ENCODE measurements around the gene ANO9. TPM values are rescaled to one million over a fixed set of nuclear protein-coding genes. Genes with fewer than 3 reads are reported as not detected.

Gene ANO9
- total RNA-seq, 3 donors from 2014 or later (not counting 1 experiment from before 2014, with no cell fraction given), result 15.1 to 21.3 (median 15.1) TPM

DNA sequence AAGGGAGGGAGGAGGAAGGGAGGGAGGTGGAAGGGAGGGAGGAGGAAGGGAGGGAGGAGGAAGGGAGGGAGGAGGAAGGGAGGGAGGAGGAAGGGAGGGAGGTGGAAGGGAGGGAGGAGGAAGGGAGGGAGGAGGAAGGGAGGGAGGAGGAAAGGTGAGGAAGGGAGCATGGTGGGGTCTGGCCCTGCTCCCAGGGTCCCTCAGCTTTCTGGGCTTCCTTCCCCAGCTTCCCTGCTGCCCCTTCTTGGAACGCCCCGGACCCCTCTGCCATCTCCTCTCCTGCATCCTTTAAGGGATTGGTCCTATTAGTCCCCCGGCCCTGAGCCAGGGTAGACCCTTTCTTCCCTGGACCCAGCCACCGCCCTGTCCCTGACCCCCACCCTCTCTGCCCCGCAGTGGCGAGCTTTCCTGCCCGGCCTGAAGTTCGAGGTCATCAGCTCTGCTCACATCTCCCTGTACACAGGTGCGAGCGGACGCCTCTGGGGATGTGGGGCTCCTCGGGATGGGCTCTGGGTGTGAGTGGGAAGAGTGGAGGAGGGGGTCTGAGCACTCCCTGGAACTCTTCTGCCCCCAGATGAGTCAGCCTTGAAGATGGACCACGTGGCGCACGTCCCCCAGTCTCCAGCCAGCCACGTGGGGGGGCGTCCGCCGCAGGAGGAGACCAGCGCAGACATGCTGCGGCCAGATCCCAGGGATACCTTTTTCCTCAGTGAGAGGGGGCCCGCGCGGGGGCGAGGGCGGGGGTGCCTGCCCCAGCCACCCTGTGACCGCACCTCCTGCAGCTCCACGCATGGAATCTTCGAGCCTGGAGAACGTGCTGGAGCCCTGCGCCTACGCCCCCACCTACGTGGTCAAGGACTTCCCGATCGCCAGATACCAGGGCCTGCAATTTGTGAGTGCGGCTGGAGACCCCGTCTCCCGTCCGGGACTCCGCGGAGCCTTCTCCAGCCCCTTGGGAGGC, 66.5 kb downstream of the ANO9 start:
- DNase-seq, result no peak
- Mint-ChIP-seq H3K4me3 (no peak overlapping the region), H3K9me3 (no peaks in the 10 kb centered on the region), H3K27me3 (ENCODE audit: low read depth in 2 of 2) (peaks cover 11 to 13% of the 10 kb centered on the region in 2 donors), H3K36me3 (no peaks in the 10 kb centered on the region), H3K27ac (no peak overlapping the region), H3K4me1 (peaks cover 0 to 19% of the 10 kb centered on the region in 2 donors)
- no peaks in the 10 kb centered on the region for H3K9me3 ChIP-seq (ENCODE audit: control insufficient read depth, insufficient read depth, low read length)
- H3K36me3 ChIP-seq (ENCODE audit: control insufficient read depth, insufficient read depth, low read length), result no peaks in the 10 kb centered on the region
- intact Hi-C loops (cut with micrococcal nuclease), result no loop called here
- ATAC-seq, result no peak
- no peak overlapping the region for H3K4me3 ChIP-seq (ENCODE audit: low read length)
- TF ChIP-seq, protein P1, sequence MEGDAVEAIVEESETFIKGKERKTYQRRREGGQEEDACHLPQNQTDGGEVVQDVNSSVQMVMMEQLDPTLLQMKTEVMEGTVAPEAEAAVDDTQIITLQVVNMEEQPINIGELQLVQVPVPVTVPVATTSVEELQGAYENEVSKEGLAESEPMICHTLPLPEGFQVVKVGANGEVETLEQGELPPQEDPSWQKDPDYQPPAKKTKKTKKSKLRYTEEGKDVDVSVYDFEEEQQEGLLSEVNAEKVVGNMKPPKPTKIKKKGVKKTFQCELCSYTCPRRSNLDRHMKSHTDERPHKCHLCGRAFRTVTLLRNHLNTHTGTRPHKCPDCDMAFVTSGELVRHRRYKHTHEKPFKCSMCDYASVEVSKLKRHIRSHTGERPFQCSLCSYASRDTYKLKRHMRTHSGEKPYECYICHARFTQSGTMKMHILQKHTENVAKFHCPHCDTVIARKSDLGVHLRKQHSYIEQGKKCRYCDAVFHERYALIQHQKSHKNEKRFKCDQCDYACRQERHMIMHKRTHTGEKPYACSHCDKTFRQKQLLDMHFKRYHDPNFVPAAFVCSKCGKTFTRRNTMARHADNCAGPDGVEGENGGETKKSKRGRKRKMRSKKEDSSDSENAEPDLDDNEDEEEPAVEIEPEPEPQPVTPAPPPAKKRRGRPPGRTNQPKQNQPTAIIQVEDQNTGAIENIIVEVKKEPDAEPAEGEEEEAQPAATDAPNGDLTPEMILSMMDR (IDR thresholded peaks at IDR 0.05), result no peak
- WGBS (ENCODE audit: insufficient coverage), result 92% methylated on average over 41 of the region's 41 CpGs
- H3K27ac ChIP-seq (ENCODE audit: low read length), result no peak overlapping the region
- H3K4me1 ChIP-seq (ENCODE audit: control insufficient read depth, insufficient read depth, low read length), result no peaks in the 10 kb centered on the region
- H3K27me3 ChIP-seq (ENCODE audit: control insufficient read depth, insufficient read depth, low read length), result peaks cover 4% of the 10 kb centered on the region

DNA sequence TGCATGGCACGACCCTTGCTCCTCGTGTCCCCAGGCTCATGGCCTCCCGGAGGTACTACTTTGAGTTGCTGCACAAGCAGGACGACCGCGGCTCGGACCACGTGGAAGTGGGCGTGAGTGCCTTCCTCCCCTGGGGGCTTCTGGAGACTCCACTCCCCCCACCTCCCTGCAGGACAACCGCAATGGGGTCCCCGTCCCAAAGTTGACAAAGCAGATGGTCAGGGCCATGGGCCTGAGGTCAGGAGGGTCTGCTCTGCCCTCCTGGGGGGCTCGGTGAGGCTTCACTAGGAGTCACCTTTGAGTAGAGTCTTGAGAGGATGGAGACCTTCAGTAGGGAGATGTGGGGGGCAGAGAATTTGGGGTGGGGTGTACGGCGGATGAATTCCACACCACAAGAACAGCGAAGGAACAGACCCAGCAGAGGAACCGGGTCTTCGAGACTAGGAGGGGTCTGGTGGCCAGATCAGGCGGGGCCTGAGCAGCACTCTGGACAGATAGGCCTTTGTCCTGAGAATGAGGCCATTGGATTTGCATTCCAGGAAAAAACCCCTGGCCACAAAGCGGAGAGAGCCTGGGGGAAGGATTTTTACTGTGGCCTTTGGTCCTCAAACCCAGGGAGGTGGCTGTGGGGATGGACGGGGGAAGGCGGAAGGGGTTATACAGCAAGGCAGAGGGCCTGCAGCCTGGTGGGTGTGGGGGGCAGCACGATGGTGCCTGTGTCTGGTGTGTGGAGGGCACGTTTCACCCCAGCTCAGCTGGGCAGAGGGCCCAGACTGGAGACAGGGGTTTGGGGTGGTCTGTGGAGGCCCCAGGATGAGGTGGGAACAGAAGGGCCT, 67.9 kb downstream of the ANO9 start:
- TF ChIP-seq, protein P1 (IDR thresholded peaks at IDR 0.05), result no peak
- Mint-ChIP-seq H3K4me3 (no peak overlapping the region), H3K36me3 (no peaks in the 10 kb centered on the region), H3K27me3 (ENCODE audit: low read depth in 2 of 2) (peaks cover 11 to 17% of the 10 kb centered on the region in 2 donors), H3K9me3 (no peaks in the 10 kb centered on the region), H3K27ac (peak overlapping the region; percentile 18 to 79), H3K4me1 (peaks cover 0 to 19% of the 10 kb centered on the region in 2 donors)
- 96% methylated on average over 23 of the region's 23 CpGs for WGBS (ENCODE audit: insufficient coverage)
- Histone ChIP-seq H3K9me3 (ENCODE audit: control insufficient read depth, insufficient read depth, low read length) (no peaks in the 10 kb centered on the region), H3K4me3 (ENCODE audit: low read length) (no peak overlapping the region), H3K27ac (ENCODE audit: low read length) (no peak overlapping the region), H3K4me1 (ENCODE audit: control insufficient read depth, insufficient read depth, low read length) (peaks cover 3% of the 10 kb centered on the region), H3K27me3 (ENCODE audit: control insufficient read depth, insufficient read depth, low read length) (peaks cover 8% of the 10 kb centered on the region), H3K36me3 (ENCODE audit: control insufficient read depth, insufficient read depth, low read length) (no peaks in the 10 kb centered on the region)
- intact Hi-C loops (cut with micrococcal nuclease), result no loop called here
- no peak for DNase-seq
- no peak for ATAC-seq

DNA sequence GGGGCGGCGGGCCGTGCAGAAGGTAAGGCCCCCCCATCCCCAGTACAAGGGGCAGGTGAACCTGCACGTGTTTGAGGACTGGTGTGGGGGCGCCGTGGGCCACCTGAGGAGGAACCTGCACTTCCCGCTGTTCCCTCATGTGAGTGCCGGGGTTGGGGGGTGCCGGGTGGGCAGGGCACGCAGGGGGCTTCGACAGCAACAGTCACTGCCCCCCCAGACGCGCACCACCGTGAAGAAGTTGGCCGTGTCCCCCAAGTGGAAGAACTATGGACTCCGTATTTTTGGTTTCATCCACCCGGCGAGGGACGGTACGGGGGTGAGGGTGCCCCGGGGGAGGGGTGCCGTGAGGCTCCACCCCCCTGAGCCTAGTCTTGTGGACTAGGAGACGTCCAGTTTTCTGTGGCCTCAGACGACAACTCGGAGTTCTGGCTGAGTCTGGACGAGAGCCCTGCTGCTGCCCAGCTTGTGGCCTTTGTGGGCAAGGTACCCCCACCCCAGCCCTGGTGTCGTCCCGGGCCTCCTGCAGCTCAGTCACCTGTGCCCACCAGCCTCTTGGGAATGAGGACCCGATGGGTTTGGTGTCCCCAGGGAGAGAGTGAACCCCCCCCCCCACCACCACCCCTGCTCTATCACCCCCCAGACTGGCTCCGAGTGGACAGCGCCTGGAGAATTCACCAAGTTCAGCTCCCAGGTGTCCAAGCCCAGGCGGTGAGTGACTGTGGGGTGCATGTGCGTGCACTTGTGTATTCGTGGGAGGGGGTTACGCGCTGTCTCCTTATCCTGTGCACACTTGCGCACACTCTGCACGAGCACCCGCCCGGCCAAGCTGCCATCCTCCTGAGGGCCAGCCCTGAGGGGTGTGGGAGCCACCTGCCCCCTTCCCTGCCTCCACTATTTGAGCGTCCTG, 68.7 kb downstream of the ANO9 start:
- H3K4me3 ChIP-seq (ENCODE audit: low read length), result no peak overlapping the region
- H3K36me3 ChIP-seq (ENCODE audit: control insufficient read depth, insufficient read depth, low read length), result no peaks in the 10 kb centered on the region
- Mint-ChIP-seq H3K27me3 (ENCODE audit: low read depth in 2 of 2) (peaks cover 11 to 17% of the 10 kb centered on the region in 2 donors), H3K4me3 (no peak overlapping the region), H3K4me1 (peaks cover 0 to 23% of the 10 kb centered on the region in 2 donors), H3K9me3 (no peaks in the 10 kb centered on the region), H3K36me3 (no peaks in the 10 kb centered on the region), H3K27ac (peak overlapping the region in 1 of 2 donors; percentile 79)
- TF ChIP-seq, protein P1 (IDR thresholded peaks at IDR 0.05), result no peak
- H3K9me3 ChIP-seq (ENCODE audit: control insufficient read depth, insufficient read depth, low read length), result no peaks in the 10 kb centered on the region
- peaks cover 10% of the 10 kb centered on the region for H3K4me1 ChIP-seq (ENCODE audit: control insufficient read depth, insufficient read depth, low read length)
- DNase-seq (no peak), ATAC-seq (no peak)
- H3K27ac ChIP-seq (ENCODE audit: low read length), result no peak overlapping the region
- WGBS (ENCODE audit: insufficient coverage), result 88% methylated on average over 38 of the region's 41 CpGs
- peaks cover 14% of the 10 kb centered on the region for H3K27me3 ChIP-seq (ENCODE audit: control insufficient read depth, insufficient read depth, low read length)
- intact Hi-C loops (cut with micrococcal nuclease), result no loop called here

All from natural killer cell (primary cell).